B cell (primary cell): ENCODE data around the gene C10orf88. TPM values are rescaled to one million over a fixed set of nuclear protein-coding genes. Genes with fewer than 3 reads are reported as not detected.

Source experiments
- ATAC-seq: fragments of 200-7000 bp; cut with Tn5 transposase; one replicate; pipeline ENCODE4 v1.10.0; 2021; ENCODE audit warnings: low read depth, mild to moderate bottlenecking, moderate number of reproducible peaks, moderate library complexity
- CTCF ChIA-PET: fragments of 350-600 bp; sonication (Branson Sonifier 250); formaldehyde crosslinking; loops from one replicate; lab custom pipeline; 2021; ENCODE audit warnings: antibody characterized with exemption, inconsistent platforms; lab: Charles Lee
- POLR2A ChIA-PET: fragments of 350-600 bp; sonication (Branson Sonifier 250); formaldehyde crosslinking; loops from one replicate; lab custom pipeline; 2021; ENCODE audit warnings: antibody characterized with exemption; lab: Charles Lee
- DNase-seq: peaks from one replicate; pipeline ENCODE4 v3.0.0; 2013
- H2AFZ ChIP-seq: 2 replicates; pipeline ENCODE4 v1.6.1; 2012; ENCODE audit warnings: mild to moderate bottlenecking, low read depth, low read length; ENCODE audit not compliant: insufficient read depth, poor library complexity, severe bottlenecking
- H3K27ac ChIP-seq, 2 donors: 1 replicate in 1 of 2; 2 replicates in 1 of 2; pipeline ENCODE4 v1.5.1; 2012 to 2013; ENCODE audit warnings: low read length in 2 of 2, mild to moderate bottlenecking in 2 of 2, moderate library complexity in 1 of 2
- H3K27me3 ChIP-seq, 4 experiments: fragments of 200-600 bp in 1 of 4; sonication (generic) in 1 of 4; replicated peaks in 1 of 4; 1 replicate in 2 of 4; 2 replicates in 2 of 4; pipeline versions ENCODE4 v1.6.1 to v1.7.0; 2013 to 2016; ENCODE audit warnings: low read length in 3 of 4, mild to moderate bottlenecking in 2 of 4, mixed read lengths in 1 of 4, moderate library complexity in 1 of 4; ENCODE audit not compliant: insufficient read depth in 4 of 4, control insufficient read depth in 3 of 4; ENCODE audit errors: control extremely low read depth in 1 of 4
- H3K36me3 ChIP-seq, 2 experiments: replicated peaks in 1 of 2; 1 replicate in 1 of 2; 2 replicates in 1 of 2; pipeline versions ENCODE4 v1.6.1 to v1.7.1; 2013; ENCODE audit warnings: low read length in 1 of 2; ENCODE audit not compliant: insufficient read depth in 2 of 2, control insufficient read depth in 1 of 2; ENCODE audit errors: control extremely low read depth in 1 of 2, extremely low read depth in 1 of 2
- H3K4me1 ChIP-seq, 2 donors: fragments of 200-600 bp in 1 of 2; sonication (generic) in 1 of 2; 1 replicate in 1 of 2; 2 replicates in 1 of 2; pipeline versions ENCODE4 v1.5.1 to v1.6.1; 2013 to 2017; ENCODE audit warnings: low read length in 2 of 2; ENCODE audit not compliant: control insufficient read depth in 2 of 2, insufficient read depth in 2 of 2
- H3K4me2 ChIP-seq: replicated peaks from 2 replicates; pipeline ENCODE3; 2012; ENCODE audit warnings: mild to moderate bottlenecking, low read depth, low read length; ENCODE audit not compliant: poor library complexity, severe bottlenecking
- H3K4me3 ChIP-seq, 5 experiments: fragments of 200-600 bp in 1 of 5; sonication (generic) in 1 of 5; 1 replicate in 3 of 5; 2 replicates in 2 of 5; pipeline versions ENCODE4 v1.5.1 to v1.7.0; 2011 to 2016; ENCODE audit warnings: low read length in 4 of 5, mild to moderate bottlenecking in 4 of 5, low read depth in 2 of 5, control low read depth in 1 of 5, moderate library complexity in 1 of 5; ENCODE audit not compliant: insufficient read depth in 1 of 5; ENCODE audit errors: control extremely low read depth in 1 of 5, extremely low read depth in 1 of 5
- H3K79me2 ChIP-seq: fragments of 200-600 bp; sonication (generic); one replicate; pipeline ENCODE4 v1.6.0; 2016; ENCODE audit warnings: low read length; ENCODE audit not compliant: control insufficient read depth, insufficient read depth
- H3K9ac ChIP-seq: fragments of 200-600 bp; sonication (generic); 2 replicates; pipeline ENCODE4 v1.6.1; 2017; ENCODE audit warnings: mild to moderate bottlenecking, low read length, moderate library complexity
- H3K9me3 ChIP-seq, 3 donors: one replicate each; pipeline versions ENCODE4 v1.6.1 to v1.7.1; 2013; ENCODE audit warnings: low read length in 2 of 3; ENCODE audit not compliant: control insufficient read depth in 2 of 3, insufficient read depth in 1 of 3; ENCODE audit errors: control extremely low read depth in 1 of 3
- H4K20me1 ChIP-seq: 2 replicates; pipeline ENCODE4 v1.6.0; 2012; ENCODE audit warnings: mild to moderate bottlenecking, low read length; ENCODE audit not compliant: insufficient read depth, control insufficient read depth, poor library complexity, severe bottlenecking
- H3K27ac Mint-ChIP-seq: one replicate; pipeline ENCODE4 v1.8.0; 2021; ENCODE audit warnings: mixed read lengths
- H3K27me3 Mint-ChIP-seq: one replicate; pipeline ENCODE4 v1.8.0; 2021; ENCODE audit warnings: mixed read lengths
- H3K4me1 Mint-ChIP-seq: one replicate; pipeline ENCODE4 v1.8.0; 2021; ENCODE audit warnings: mixed read lengths
- H3K4me3 Mint-ChIP-seq: one replicate; pipeline ENCODE4 v1.8.0; 2021; ENCODE audit warnings: mixed read lengths
- H3K9me3 Mint-ChIP-seq: one replicate; pipeline ENCODE4 v1.8.0; 2022; ENCODE audit warnings: mixed read lengths; ENCODE audit not compliant: insufficient read depth
- EZH2 ChIP-seq: IDR thresholded peaks from 2 replicates; pipeline ENCODE4 v1.6.1; 2012; ENCODE audit warnings: borderline replicate concordance, low read depth, mild to moderate bottlenecking, moderate library complexity, low read length; ENCODE audit not compliant: insufficient read depth, poor library complexity, severe bottlenecking
- intact Hi-C: fragments of 100-400 bp; cut with micrococcal nuclease; formaldehyde crosslinking; loops from one replicate; pipeline ENCODE4 v1.10.0; 2022
- polyA plus RNA-seq: library from polyadenylated mRNA; depleted of rRNA; stranded (reverse); fragments of >200 nt; gene quantifications from 2 replicates; pipeline ENCODE4 v1.2.3, GENCODE V29; 2012
- total RNA-seq, 2 donors: library from RNA; stranded (reverse); fragments of 120-200 nt in 1 of 2; gene quantifications; 1 replicate in 1 of 2; 2 replicates in 1 of 2; pipeline versions ENCODE4 v1.2.3 to v1.2.4, GENCODE V29; 2013 to 2022
- TF ChIP-seq, protein P1 (sequence below): fragments of 200-600 bp; IDR thresholded peaks from one replicate; pipeline ENCODE4 v1.8.0; 2022; ENCODE audit warnings: antibody characterized with exemption, mild to moderate bottlenecking

C10orf88 gene
- total and polyA plus RNA-seq, 2 donors (not counting 1 experiment from before 2014, with no cell fraction given) = 4.1 to 11.1 TPM

GRCh38 chr10:122882766-122883165, 71.3 kb downstream of the C10orf88 start:
- Mint-ChIP-seq H3K4me1 (peaks cover 25% of the 10 kb centered on the region), H3K27ac (no peak overlapping the region), H3K4me3 (no peak overlapping the region), H3K27me3 (no peaks in the 10 kb centered on the region), H3K9me3 (no peaks in the 10 kb centered on the region)
- ATAC-seq (no peak), DNase-seq (no peak)
- POLR2A ChIA-PET = no interaction called here
- CTCF ChIA-PET = no interaction called here
- peaks cover 12 to 17% of the 10 kb centered on the region in 2 donors for H3K4me1 ChIP-seq
- no peaks in the 10 kb centered on the region for H3K27me3 ChIP-seq
- TF ChIP-seq, protein P1, sequence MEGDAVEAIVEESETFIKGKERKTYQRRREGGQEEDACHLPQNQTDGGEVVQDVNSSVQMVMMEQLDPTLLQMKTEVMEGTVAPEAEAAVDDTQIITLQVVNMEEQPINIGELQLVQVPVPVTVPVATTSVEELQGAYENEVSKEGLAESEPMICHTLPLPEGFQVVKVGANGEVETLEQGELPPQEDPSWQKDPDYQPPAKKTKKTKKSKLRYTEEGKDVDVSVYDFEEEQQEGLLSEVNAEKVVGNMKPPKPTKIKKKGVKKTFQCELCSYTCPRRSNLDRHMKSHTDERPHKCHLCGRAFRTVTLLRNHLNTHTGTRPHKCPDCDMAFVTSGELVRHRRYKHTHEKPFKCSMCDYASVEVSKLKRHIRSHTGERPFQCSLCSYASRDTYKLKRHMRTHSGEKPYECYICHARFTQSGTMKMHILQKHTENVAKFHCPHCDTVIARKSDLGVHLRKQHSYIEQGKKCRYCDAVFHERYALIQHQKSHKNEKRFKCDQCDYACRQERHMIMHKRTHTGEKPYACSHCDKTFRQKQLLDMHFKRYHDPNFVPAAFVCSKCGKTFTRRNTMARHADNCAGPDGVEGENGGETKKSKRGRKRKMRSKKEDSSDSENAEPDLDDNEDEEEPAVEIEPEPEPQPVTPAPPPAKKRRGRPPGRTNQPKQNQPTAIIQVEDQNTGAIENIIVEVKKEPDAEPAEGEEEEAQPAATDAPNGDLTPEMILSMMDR = no peak
- no peak for TF ChIP-seq EZH2
- no peak overlapping the region for H2AFZ ChIP-seq
- H3K9ac ChIP-seq = no peak overlapping the region
- peaks cover 16% of the 10 kb centered on the region for H3K79me2 ChIP-seq
- peaks cover 0 to 5% (median 0%) of the 10 kb centered on the region in 3 donors for H3K9me3 ChIP-seq
- H3K36me3 ChIP-seq = no peaks in the 10 kb centered on the region
- no peaks in the 10 kb centered on the region for H4K20me1 ChIP-seq
- H3K27ac ChIP-seq = no peak overlapping the region
- H3K4me3 ChIP-seq = no peak overlapping the region
- intact Hi-C loops = no loop called here
- H3K4me2 ChIP-seq = no peak overlapping the region

Other genes with a start within 250 kb of the C10orf88 start
- 3.0 and 3.3 TPM in 2 replicates for gene CUZD1, start 108.4 kb downstream of the C10orf88 start, total RNA-seq
- 0.92 and 2.1 TPM in 2 replicates for gene CUZD1, start 108.4 kb downstream of the C10orf88 start, polyA plus RNA-seq
- gene FAM24B, start 74.6 kb downstream of the C10orf88 start, total RNA-seq = 11.7 and 12.5 TPM in 2 replicates
- 23.0 and 23.4 TPM in 2 replicates for gene FAM24B, start 74.6 kb downstream of the C10orf88 start, polyA plus RNA-seq
- gene FAM24A, start 43.6 kb downstream of the C10orf88 start, total RNA-seq = not detected in 2 replicates
- gene FAM24A, start 43.6 kb downstream of the C10orf88 start, polyA plus RNA-seq = not detected in 2 replicates
- 8.2 and 8.5 TPM in 2 replicates for gene PSTK, start 26.2 kb upstream of the C10orf88 start, total RNA-seq
- gene PSTK, start 26.2 kb upstream of the C10orf88 start, polyA plus RNA-seq = 4.2 and 6.7 TPM in 2 replicates
- gene IKZF5, start 54.6 kb upstream of the C10orf88 start, total RNA-seq = 24.0 and 24.6 TPM in 2 replicates
- gene IKZF5, start 54.6 kb upstream of the C10orf88 start, polyA plus RNA-seq = 15.8 and 25.9 TPM in 2 replicates
- 27.8 and 27.9 TPM in 2 replicates for gene ACADSB, start 54.8 kb upstream of the C10orf88 start, total RNA-seq
- gene ACADSB, start 54.8 kb upstream of the C10orf88 start, polyA plus RNA-seq = 6.8 and 8.5 TPM in 2 replicates
- gene HMX3, start 181.7 kb upstream of the C10orf88 start, total RNA-seq = not detected in 2 replicates
- gene HMX3, start 181.7 kb upstream of the C10orf88 start, polyA plus RNA-seq = not detected in 2 replicates
- gene HMX2, start 193.9 kb upstream of the C10orf88 start, total RNA-seq = not detected in 2 replicates
- gene HMX2, start 193.9 kb upstream of the C10orf88 start, polyA plus RNA-seq = not detected in 2 replicates
- gene BUB3, start 200.2 kb upstream of the C10orf88 start, total RNA-seq = 112 and 115 TPM in 2 replicates
- 111 and 113 TPM in 2 replicates for gene BUB3, start 200.2 kb upstream of the C10orf88 start, polyA plus RNA-seq